Activated CD8-positive, alpha-beta T cell treated with anti-CD3 and anti-CD28 coated beads, Interleukin-2, amount 10 ng/mL, durations not matched to agents 7 days and 5 days (primary cell): ENCODE measurements around the gene PKP4. TPM values are rescaled to one million over a fixed set of nuclear protein-coding genes. Genes with fewer than 3 reads are reported as not detected.

ENCODE experiments used
- ATAC-seq: fragments of 150-1000 bp; cut with Tn5 transposase; one replicate; pipeline ENCODE4 v1.10.0; 2021; ENCODE audit warnings: moderate library complexity
- CTCF ChIA-PET: fragments of 350-600 bp; sonication (Branson Sonifier 250); formaldehyde crosslinking; loops from one replicate; lab custom pipeline; 2021; ENCODE audit warnings: antibody characterized with exemption; lab: Charles Lee
- POLR2A ChIA-PET: fragments of 350-600 bp; sonication (Branson Sonifier 250); formaldehyde crosslinking; loops from one replicate; lab custom pipeline; 2021; ENCODE audit warnings: antibody characterized with exemption; lab: Charles Lee
- DNase-seq: peaks from one replicate; pipeline ENCODE4 v3.0.0-alpha.2; 2020
- H3K27ac Mint-ChIP-seq: one replicate; pipeline ENCODE4 v1.8.0; 2021; ENCODE audit warnings: mild to moderate bottlenecking, mixed read lengths
- H3K27me3 Mint-ChIP-seq: one replicate; pipeline ENCODE4 v1.8.0; 2021; ENCODE audit warnings: low read depth, mixed read lengths
- H3K36me3 Mint-ChIP-seq: one replicate; pipeline ENCODE4 v1.8.0; 2021; ENCODE audit warnings: low read depth, mixed read lengths
- H3K4me1 Mint-ChIP-seq: one replicate; pipeline ENCODE4 v1.8.0; 2021; ENCODE audit warnings: low read depth, mixed read lengths
- H3K4me3 Mint-ChIP-seq: one replicate; pipeline ENCODE4 v1.8.0; 2021; ENCODE audit warnings: mild to moderate bottlenecking, mixed read lengths
- H3K9me3 Mint-ChIP-seq: one replicate; pipeline ENCODE4 v1.8.0; 2022; ENCODE audit warnings: mixed read lengths; ENCODE audit not compliant: insufficient read depth
- total RNA-seq, 2 experiments: library from RNA; stranded (reverse); gene quantifications; one replicate each; pipeline ENCODE4 v1.2.3, GENCODE V29; 2021

The PKP4 gene
- total RNA-seq, 2 experiments from 2014 or later = 32.9 to 35.8 TPM

- POLR2A ChIA-PET = no interaction called here
- Mint-ChIP-seq H3K27me3 (no peaks in the 10 kb centered on the region), H3K4me3 (no peak overlapping the region), H3K9me3 (no peaks in the 10 kb centered on the region), H3K27ac (no peak overlapping the region), H3K36me3 (no peaks in the 10 kb centered on the region), H3K4me1 (no peaks in the 10 kb centered on the region)
- ATAC-seq (no peak), DNase-seq (no peak)
- CTCF ChIA-PET = no interaction called here
Observed at GRCh38 chr2:158559252-158559651, 102.5 kb downstream of the PKP4 start.

- Mint-ChIP-seq H3K4me3 (no peak overlapping the region), H3K27ac (no peak overlapping the region), H3K4me1 (no peaks in the 10 kb centered on the region), H3K36me3 (no peaks in the 10 kb centered on the region), H3K9me3 (no peaks in the 10 kb centered on the region), H3K27me3 (no peaks in the 10 kb centered on the region)
- no peak for ATAC-seq
- ChIA-PET POLR2A (no interaction called here), CTCF (no interaction called here)
- no peak for DNase-seq
Observed at GRCh38 chr2:158560259-158560658, 103.5 kb downstream of the PKP4 start.

- Mint-ChIP-seq H3K9me3 (no peaks in the 10 kb centered on the region), H3K4me1 (no peaks in the 10 kb centered on the region), H3K27ac (no peak overlapping the region), H3K36me3 (no peaks in the 10 kb centered on the region), H3K4me3 (no peak overlapping the region), H3K27me3 (no peaks in the 10 kb centered on the region)
- DNase-seq (no peak), ATAC-seq (no peak)
- ChIA-PET POLR2A (interaction anchor here (0.7 kb wide), 1 partner anchor 553 kb away, joined by 3 read pairs; no protein-coding TSS in a partner anchor), CTCF (no interaction called here)
Observed at GRCh38 chr2:158561054-158561453, 104.3 kb downstream of the PKP4 start.

GRCh38 chr2:158567208-158567607 lies 110.5 kb downstream of the PKP4 start:
- Mint-ChIP-seq H3K36me3 (no peaks in the 10 kb centered on the region), H3K4me1 (peaks cover 4% of the 10 kb centered on the region), H3K27me3 (no peaks in the 10 kb centered on the region), H3K27ac (no peak overlapping the region), H3K9me3 (peaks cover 4% of the 10 kb centered on the region), H3K4me3 (no peak overlapping the region)
- ATAC-seq = no peak
- ChIA-PET CTCF (no interaction called here), POLR2A (no interaction called here)
- no peak for DNase-seq

GRCh38 chr2:158569284-158569683 lies 112.5 kb downstream of the PKP4 start:
- no peaks in the 10 kb centered on the region for H3K36me3 Mint-ChIP-seq
- no peak overlapping the region for H3K27ac Mint-ChIP-seq
- H3K27me3 Mint-ChIP-seq = no peaks in the 10 kb centered on the region
- peaks cover 4% of the 10 kb centered on the region for H3K9me3 Mint-ChIP-seq
- H3K4me3 Mint-ChIP-seq = no peak overlapping the region
- ATAC-seq (no peak), DNase-seq (no peak)
- POLR2A ChIA-PET = no interaction called here
- peaks cover 4% of the 10 kb centered on the region for H3K4me1 Mint-ChIP-seq
- CTCF ChIA-PET = interaction anchor here (0.8 kb wide), 1 partner anchor 9 kb away, joined by 3 read pairs; no protein-coding TSS in a partner anchor

- Mint-ChIP-seq H3K36me3 (no peaks in the 10 kb centered on the region), H3K27ac (no peak overlapping the region), H3K4me1 (peaks cover 4% of the 10 kb centered on the region), H3K27me3 (no peaks in the 10 kb centered on the region), H3K4me3 (no peak overlapping the region), H3K9me3 (peaks cover 4% of the 10 kb centered on the region)
- ChIA-PET POLR2A (no interaction called here), CTCF (no interaction called here)
- no peak for ATAC-seq
- no peak for DNase-seq
Observed at GRCh38 chr2:158570869-158571268, 114.1 kb downstream of the PKP4 start.

- no peak for DNase-seq
- Mint-ChIP-seq H3K9me3 (peaks cover 4% of the 10 kb centered on the region), H3K4me1 (no peaks in the 10 kb centered on the region), H3K27ac (no peak overlapping the region), H3K27me3 (no peaks in the 10 kb centered on the region), H3K36me3 (no peaks in the 10 kb centered on the region), H3K4me3 (no peak overlapping the region)
- CTCF ChIA-PET = no interaction called here
- POLR2A ChIA-PET = no interaction called here
- ATAC-seq = no peak
Observed at GRCh38 chr2:158573739-158574138, 117.0 kb downstream of the PKP4 start.

GRCh38 chr2:158575051-158575635 lies 118.4 kb downstream of the PKP4 start:
- Mint-ChIP-seq H3K4me3 (no peak overlapping the region), H3K4me1 (no peaks in the 10 kb centered on the region), H3K27me3 (no peaks in the 10 kb centered on the region), H3K36me3 (no peaks in the 10 kb centered on the region), H3K27ac (no peak overlapping the region), H3K9me3 (peaks cover 4% of the 10 kb centered on the region)
- ATAC-seq = no peak
- CTCF ChIA-PET = no interaction called here
- no peak for DNase-seq
- POLR2A ChIA-PET = no interaction called here

- ChIA-PET POLR2A (no interaction called here), CTCF (no interaction called here)
- H3K4me3 Mint-ChIP-seq = no peak overlapping the region
- H3K9me3 Mint-ChIP-seq = no peaks in the 10 kb centered on the region
- no peaks in the 10 kb centered on the region for H3K36me3 Mint-ChIP-seq
- H3K4me1 Mint-ChIP-seq = no peaks in the 10 kb centered on the region
- H3K27me3 Mint-ChIP-seq = no peaks in the 10 kb centered on the region
- no peak overlapping the region for H3K27ac Mint-ChIP-seq
- DNase-seq = no peak
- ATAC-seq = no peak
Observed at GRCh38 chr2:158577141-158577540, 120.4 kb downstream of the PKP4 start.

- Mint-ChIP-seq H3K4me3 (no peak overlapping the region), H3K27me3 (no peaks in the 10 kb centered on the region), H3K36me3 (no peaks in the 10 kb centered on the region), H3K27ac (no peak overlapping the region), H3K4me1 (no peaks in the 10 kb centered on the region), H3K9me3 (no peaks in the 10 kb centered on the region)
- DNase-seq = no peak
- no peak for ATAC-seq
- POLR2A ChIA-PET = no interaction called here
- CTCF ChIA-PET = interaction anchor here (1.0 kb wide), 1 partner anchor 10 kb away, joined by 3 read pairs; no protein-coding TSS in a partner anchor
Observed at GRCh38 chr2:158578703-158579330, 122.1 kb downstream of the PKP4 start.

GRCh38 chr2:158579928-158580327 lies 123.2 kb downstream of the PKP4 start:
- Mint-ChIP-seq H3K4me3 (no peak overlapping the region), H3K27ac (no peak overlapping the region), H3K36me3 (no peaks in the 10 kb centered on the region), H3K27me3 (no peaks in the 10 kb centered on the region), H3K4me1 (no peaks in the 10 kb centered on the region), H3K9me3 (no peaks in the 10 kb centered on the region)
- DNase-seq (no peak), ATAC-seq (no peak)
- ChIA-PET CTCF (no interaction called here), POLR2A (no interaction called here)

GRCh38 chr2:158580760-158581159 lies 124.0 kb downstream of the PKP4 start:
- DNase-seq (no peak), ATAC-seq (no peak)
- Mint-ChIP-seq H3K27me3 (no peaks in the 10 kb centered on the region), H3K36me3 (no peaks in the 10 kb centered on the region), H3K27ac (no peak overlapping the region), H3K4me3 (no peak overlapping the region), H3K4me1 (no peaks in the 10 kb centered on the region), H3K9me3 (no peaks in the 10 kb centered on the region)
- ChIA-PET POLR2A (no interaction called here), CTCF (no interaction called here)
